Vagina (tissue), 2 donors: ENCODE results near the gene CDKN2AIP. TPM values are rescaled to one million over a fixed set of nuclear protein-coding genes. Genes with fewer than 3 reads are reported as not detected.
"Not testable (repeated sequence)": the region's sequence is repeated elsewhere in the genome, so short reads cannot be mapped to it uniquely, and the experiment has no call there.

ENCODE experiments used
- DNase-seq, 2 donors: peaks; one replicate each; pipeline ENCODE4 v3.0.0-alpha.2; 2017; ENCODE audit errors: extremely low spot score in 2 of 2
- H3K27ac ChIP-seq: fragments of 200-600 bp; sonication (generic); one replicate; pipeline ENCODE4 v1.5.1; 2019
- H3K27me3 ChIP-seq: fragments of 200-600 bp; sonication (generic); one replicate; pipeline ENCODE4 v1.5.1; 2019
- H3K36me3 ChIP-seq, 2 donors: fragments of 200-600 bp; sonication (generic); one replicate each; pipeline ENCODE4 v1.5.1; 2017 to 2019
- H3K4me1 ChIP-seq: fragments of 200-600 bp; sonication (generic); one replicate; pipeline ENCODE4 v1.5.1; 2019
- H3K4me3 ChIP-seq, 2 donors: fragments of 200-600 bp; sonication (generic); 1 replicate in 1 of 2; 2 replicates in 1 of 2; pipeline ENCODE4 v1.5.1; 2016 to 2019
- H3K9me3 ChIP-seq: fragments of 200-600 bp; sonication (generic); one replicate; pipeline ENCODE4 v1.5.1; 2019
- CTCF ChIP-seq, 3 experiments: fragments of 450-650 bp in 2 of 3; fragments of 200-600 bp in 1 of 3; sonication (generic) in 1 of 3; IDR thresholded peaks; one replicate each; pipeline ENCODE4 v1.5.1; 2017 to 2019; ENCODE audit warnings: antibody characterized with exemption in 3 of 3, mild to moderate bottlenecking in 2 of 3, moderate library complexity in 2 of 3
- POLR2A ChIP-seq, 2 donors: fragments of 450-650 bp; IDR thresholded peaks; one replicate each; pipeline ENCODE4 v1.6.1; 2017; ENCODE audit warnings: antibody characterized with exemption in 2 of 2, mild to moderate bottlenecking in 2 of 2, moderate library complexity in 2 of 2
- POLR2AphosphoS5 ChIP-seq, 2 donors: sonication (generic); formaldehyde crosslinking; IDR thresholded peaks; one replicate each; pipeline ENCODE4 v1.9.0; 2017; ENCODE audit warnings: antibody characterized with exemption in 2 of 2, mild to moderate bottlenecking in 2 of 2, low read depth in 1 of 2; ENCODE audit not compliant: insufficient read depth in 1 of 2
- intact Hi-C: fragments of 100-400 bp; cut with DNase I; formaldehyde crosslinking; loops from one replicate; pipeline ENCODE4 v1.15.1; 2023
- total RNA-seq: library from RNA; depleted of rRNA; stranded (reverse); fragments of >200 nt; gene quantifications from one replicate; pipeline ENCODE4 v1.2.3, GENCODE V29; 2016

Gene CDKN2AIP
- total RNA-seq, 1 donor from 2014 or later = 15.0 TPM

GRCh38 chr4:183431614-183432013, 12.8 kb upstream of the CDKN2AIP start:
- no peak for TF ChIP-seq CTCF (IDR thresholded peaks at IDR 0.05)
- no peak for TF ChIP-seq POLR2AphosphoS5 (IDR thresholded peaks at IDR 0.05; ENCODE audit: insufficient read depth in 1 of 2, low read depth in 1 of 2)
- no peak for TF ChIP-seq POLR2A (IDR thresholded peaks at IDR 0.05)
- Histone ChIP-seq H3K9me3 (no peaks in the 10 kb centered on the region), H3K4me3 (no peak overlapping the region), H3K27ac (no peak overlapping the region), H3K36me3 (no peaks in the 10 kb centered on the region), H3K27me3 (no peaks in the 10 kb centered on the region), H3K4me1 (no peaks in the 10 kb centered on the region)
- no peak for DNase-seq
- intact Hi-C loops = no loop called here

GRCh38 chr4:183433183-183433582, 11.3 kb upstream of the CDKN2AIP start:
- DNase-seq, H3K9me3 ChIP-seq, H3K4me3 ChIP-seq, H3K27ac ChIP-seq, H3K36me3 ChIP-seq, H3K4me1 ChIP-seq, H3K27me3 ChIP-seq, intact Hi-C loops: not testable (repeated sequence)

GRCh38 chr4:183434264-183434663, 10.2 kb upstream of the CDKN2AIP start:
- no peaks in the 10 kb centered on the region for H3K36me3 ChIP-seq
- no peak for DNase-seq
- H3K4me1 ChIP-seq = no peaks in the 10 kb centered on the region
- H3K27me3 ChIP-seq = no peaks in the 10 kb centered on the region
- intact Hi-C loops = no loop called here
- H3K9me3 ChIP-seq = no peaks in the 10 kb centered on the region
- H3K27ac ChIP-seq = no peak overlapping the region
- TF ChIP-seq POLR2A (IDR thresholded peaks at IDR 0.05) = no peak
- no peak for TF ChIP-seq CTCF (IDR thresholded peaks at IDR 0.05)
- TF ChIP-seq POLR2AphosphoS5 (IDR thresholded peaks at IDR 0.05; ENCODE audit: insufficient read depth in 1 of 2, low read depth in 1 of 2) = no peak
- H3K4me3 ChIP-seq = no peak overlapping the region

- H3K4me3 ChIP-seq = no peak overlapping the region
- intact Hi-C loops = no loop called here
- no peak for DNase-seq
- H3K4me1 ChIP-seq = no peaks in the 10 kb centered on the region
- H3K27ac ChIP-seq = no peak overlapping the region
- TF ChIP-seq POLR2A (IDR thresholded peaks at IDR 0.05) (no peak), CTCF (IDR thresholded peaks at IDR 0.05) (no peak), POLR2AphosphoS5 (IDR thresholded peaks at IDR 0.05; ENCODE audit: insufficient read depth in 1 of 2, low read depth in 1 of 2) (no peak)
- H3K9me3 ChIP-seq = no peaks in the 10 kb centered on the region
- H3K27me3 ChIP-seq = no peaks in the 10 kb centered on the region
- H3K36me3 ChIP-seq = no peaks in the 10 kb centered on the region
Measured at GRCh38 chr4:183434666-183435190, 9.7 kb upstream of the CDKN2AIP start.

- Histone ChIP-seq H3K36me3 (no peaks in the 10 kb centered on the region), H3K27me3 (no peaks in the 10 kb centered on the region), H3K4me1 (no peaks in the 10 kb centered on the region), H3K27ac (no peak overlapping the region), H3K4me3 (no peak overlapping the region), H3K9me3 (no peaks in the 10 kb centered on the region)
- intact Hi-C loops = no loop called here
- no peak for TF ChIP-seq POLR2AphosphoS5 (IDR thresholded peaks at IDR 0.05; ENCODE audit: insufficient read depth in 1 of 2, low read depth in 1 of 2)
- no peak for TF ChIP-seq POLR2A (IDR thresholded peaks at IDR 0.05)
- no peak for TF ChIP-seq CTCF (IDR thresholded peaks at IDR 0.05)
- no peak for DNase-seq
Measured at GRCh38 chr4:183435803-183436202, 8.6 kb upstream of the CDKN2AIP start.
